Loucy (cell line): ENCODE measurements around the gene MTMR3.

ENCODE experiments used
- H2AFZ ChIP-seq: fragments of 200-600 bp; sonication (generic); 2 replicates; pipeline ENCODE4 v1.6.0; 2016; ENCODE audit warnings: antibody characterized with exemption, mild to moderate bottlenecking, low read length, moderate library complexity
- H3F3A ChIP-seq: fragments of 200-600 bp; 2 replicates; pipeline ENCODE4 v1.6.0; 2016; ENCODE audit warnings: antibody characterized with exemption, low read depth, mild to moderate bottlenecking
- H3K27me3 ChIP-seq: fragments of 200-600 bp; sonication (generic); 2 replicates; pipeline ENCODE4 v1.6.1; 2014; ENCODE audit warnings: low read length, mild to moderate bottlenecking; ENCODE audit not compliant: insufficient read depth, poor library complexity, severe bottlenecking
- H3K36me3 ChIP-seq: fragments of 200-600 bp; sonication (generic); 2 replicates; pipeline ENCODE4 v1.6.1; 2016; ENCODE audit warnings: low read length; ENCODE audit not compliant: insufficient read depth
- H3K4me1 ChIP-seq: fragments of 200-600 bp; sonication (generic); 2 replicates; pipeline ENCODE4 v1.5.1; 2014; ENCODE audit warnings: low read length, mild to moderate bottlenecking; ENCODE audit not compliant: insufficient read depth, poor library complexity, severe bottlenecking
- H3K4me2 ChIP-seq: fragments of 200-600 bp; sonication (generic); 2 replicates; pipeline ENCODE4 v1.6.0; 2014; ENCODE audit warnings: antibody characterized with exemption, low read length, low read depth, mild to moderate bottlenecking; ENCODE audit not compliant: poor library complexity, severe bottlenecking
- H3K4me3 ChIP-seq: fragments of 200-600 bp; sonication (generic); 2 replicates; pipeline ENCODE4 v1.5.1; 2014; ENCODE audit warnings: low read length, mild to moderate bottlenecking, mixed read lengths; ENCODE audit not compliant: poor library complexity, severe bottlenecking
- H3K79me2 ChIP-seq: fragments of 200-600 bp; sonication (generic); 2 replicates; pipeline ENCODE4 v1.6.1; 2014; ENCODE audit warnings: low read length; ENCODE audit not compliant: insufficient read depth
- H3K9ac ChIP-seq: fragments of 200-600 bp; sonication (generic); 2 replicates; pipeline ENCODE4 v1.6.0; 2014; ENCODE audit warnings: mild to moderate bottlenecking, low read depth, low read length, moderate library complexity; ENCODE audit not compliant: poor library complexity, severe bottlenecking
- H3K9me2 ChIP-seq: fragments of 200-600 bp; sonication (generic); replicated peaks from 2 replicates; pipeline ENCODE4 v1.6.1; 2016; ENCODE audit warnings: low read depth, low read length, mixed read lengths
- H3K9me3 ChIP-seq: fragments of 200-600 bp; sonication (generic); 2 replicates; pipeline ENCODE4 v1.6.1; 2014; ENCODE audit warnings: mild to moderate bottlenecking, antibody characterized with exemption, low read length, low read depth; ENCODE audit not compliant: insufficient read depth
- H4K20me1 ChIP-seq: fragments of 200-600 bp; sonication (generic); 2 replicates; pipeline ENCODE4 v1.6.0; 2014; ENCODE audit warnings: antibody characterized with exemption, low read length, mild to moderate bottlenecking; ENCODE audit not compliant: insufficient read depth, poor library complexity, severe bottlenecking
- EZH2phosphoT487 ChIP-seq: fragments of 200-600 bp; IDR thresholded peaks from 2 replicates; pipeline ENCODE4 v1.6.1; 2018; ENCODE audit warnings: antibody characterized with exemption, mild to moderate bottlenecking, moderate library complexity, borderline replicate concordance
- TF ChIP-seq, protein P1 (sequence below): fragments of 200-600 bp; sonication (generic); conservative IDR thresholded peaks from 2 replicates; pipeline ENCODE4 v1.5.1; 2014; ENCODE audit warnings: mild to moderate bottlenecking, antibody characterized with exemption, low read length

MTMR3 gene

DNA sequence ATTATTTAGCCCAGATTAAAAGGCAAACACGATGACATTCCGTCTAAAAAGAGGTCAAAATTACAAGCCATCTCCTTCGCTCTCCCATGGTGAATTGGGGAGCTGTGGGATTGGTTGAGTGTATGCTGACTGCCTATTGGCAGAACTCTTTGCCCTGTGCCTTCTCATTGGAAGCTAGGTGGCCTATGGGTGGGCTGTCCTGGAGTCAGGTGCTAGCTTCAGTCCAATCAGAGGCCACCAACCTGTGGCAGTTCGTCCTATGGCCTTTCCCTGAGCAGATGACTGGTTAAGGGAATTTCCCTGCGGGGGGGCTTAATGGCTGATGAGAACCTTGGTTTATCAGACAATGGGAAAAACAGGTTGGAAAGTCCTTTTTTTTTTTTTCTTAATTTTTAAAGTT lies 3.2 kb upstream of the MTMR3 start:
- Histone ChIP-seq H2AFZ (no peak overlapping the region), H3K4me1 (peaks cover 7% of the 10 kb centered on the region), H3K79me2 (peaks cover 15% of the 10 kb centered on the region), H3K36me3 (no peaks in the 10 kb centered on the region), H4K20me1 (peaks cover 16% of the 10 kb centered on the region), H3K9me2 (no peaks in the 10 kb centered on the region), H3K9ac (no peak overlapping the region), H3F3A (no peaks in the 10 kb centered on the region), H3K9me3 (no peaks in the 10 kb centered on the region), H3K4me3 (no peak overlapping the region), H3K27me3 (no peaks in the 10 kb centered on the region), H3K4me2 (no peak overlapping the region)
- TF ChIP-seq EZH2phosphoT487, result no peak

DNA sequence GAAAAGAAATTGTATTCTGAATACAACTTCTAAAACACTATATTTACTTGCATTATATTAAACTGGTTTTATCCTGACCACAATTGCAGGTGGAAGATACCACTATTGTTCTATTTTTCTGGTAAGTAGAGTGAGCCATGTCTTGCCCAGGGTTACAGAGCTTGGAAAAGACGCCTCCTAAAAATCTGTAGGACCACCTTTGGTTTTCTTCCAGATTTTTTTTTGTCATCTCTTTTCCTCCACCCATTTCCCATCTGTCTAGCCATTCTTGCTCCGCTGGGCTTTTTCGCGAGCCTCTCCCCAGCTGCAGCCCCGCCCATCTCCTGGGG lies 294 bp upstream of the MTMR3 start:
- H3K79me2 ChIP-seq, result peaks cover 43% of the 10 kb centered on the region
- peak overlapping the region; percentile 58; the same call in 1 of the 2 replicates for H2AFZ ChIP-seq
- peaks cover 35% of the 10 kb centered on the region for H3K4me1 ChIP-seq
- no peak overlapping the region for H3K9ac ChIP-seq
- no peaks in the 10 kb centered on the region for H3K36me3 ChIP-seq
- H3K9me2 ChIP-seq, result no peaks in the 10 kb centered on the region
- H3F3A ChIP-seq, result no peaks in the 10 kb centered on the region
- TF ChIP-seq, protein P1, sequence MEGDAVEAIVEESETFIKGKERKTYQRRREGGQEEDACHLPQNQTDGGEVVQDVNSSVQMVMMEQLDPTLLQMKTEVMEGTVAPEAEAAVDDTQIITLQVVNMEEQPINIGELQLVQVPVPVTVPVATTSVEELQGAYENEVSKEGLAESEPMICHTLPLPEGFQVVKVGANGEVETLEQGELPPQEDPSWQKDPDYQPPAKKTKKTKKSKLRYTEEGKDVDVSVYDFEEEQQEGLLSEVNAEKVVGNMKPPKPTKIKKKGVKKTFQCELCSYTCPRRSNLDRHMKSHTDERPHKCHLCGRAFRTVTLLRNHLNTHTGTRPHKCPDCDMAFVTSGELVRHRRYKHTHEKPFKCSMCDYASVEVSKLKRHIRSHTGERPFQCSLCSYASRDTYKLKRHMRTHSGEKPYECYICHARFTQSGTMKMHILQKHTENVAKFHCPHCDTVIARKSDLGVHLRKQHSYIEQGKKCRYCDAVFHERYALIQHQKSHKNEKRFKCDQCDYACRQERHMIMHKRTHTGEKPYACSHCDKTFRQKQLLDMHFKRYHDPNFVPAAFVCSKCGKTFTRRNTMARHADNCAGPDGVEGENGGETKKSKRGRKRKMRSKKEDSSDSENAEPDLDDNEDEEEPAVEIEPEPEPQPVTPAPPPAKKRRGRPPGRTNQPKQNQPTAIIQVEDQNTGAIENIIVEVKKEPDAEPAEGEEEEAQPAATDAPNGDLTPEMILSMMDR, result no peak
- peaks cover 45% of the 10 kb centered on the region for H4K20me1 ChIP-seq
- no peaks in the 10 kb centered on the region for H3K27me3 ChIP-seq
- H3K4me2 ChIP-seq, result peak overlapping the region; percentile 54
- H3K4me3 ChIP-seq, result peak overlapping the region; percentile 96
- H3K9me3 ChIP-seq, result no peaks in the 10 kb centered on the region

DNA sequence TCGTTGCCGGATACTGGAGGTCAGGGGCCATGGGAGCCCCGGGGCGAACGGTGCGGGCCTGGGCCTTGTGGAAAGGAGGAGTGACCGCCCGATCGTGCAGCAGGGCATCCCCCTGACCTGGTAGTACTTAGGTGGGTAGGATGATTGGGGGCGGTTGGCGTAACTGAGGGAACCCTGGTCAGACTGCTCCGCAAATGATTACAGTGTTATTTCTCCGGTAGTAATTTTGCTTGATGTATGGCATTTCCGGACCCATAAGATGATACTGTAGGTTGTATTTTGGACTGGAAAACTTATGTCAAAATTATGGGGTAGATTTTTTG lies 762 bp downstream of the MTMR3 start:
- peaks cover 53% of the 10 kb centered on the region for H3K79me2 ChIP-seq
- H3F3A ChIP-seq, result no peaks in the 10 kb centered on the region
- peak overlapping the region; percentile 96 for H3K4me3 ChIP-seq
- TF ChIP-seq, protein P1, result no peak
- no peak for TF ChIP-seq EZH2phosphoT487
- no peaks in the 10 kb centered on the region for H3K9me3 ChIP-seq
- H3K9me2 ChIP-seq, result no peaks in the 10 kb centered on the region
- no peaks in the 10 kb centered on the region for H3K36me3 ChIP-seq
- peaks cover 37% of the 10 kb centered on the region for H3K4me1 ChIP-seq
- H2AFZ ChIP-seq, result peak overlapping the region; percentile 70
- peaks cover 55% of the 10 kb centered on the region for H4K20me1 ChIP-seq
- peak overlapping the region; percentile 93 for H3K4me2 ChIP-seq
- no peaks in the 10 kb centered on the region for H3K27me3 ChIP-seq
- peak overlapping the region; percentile 82 for H3K9ac ChIP-seq

DNA sequence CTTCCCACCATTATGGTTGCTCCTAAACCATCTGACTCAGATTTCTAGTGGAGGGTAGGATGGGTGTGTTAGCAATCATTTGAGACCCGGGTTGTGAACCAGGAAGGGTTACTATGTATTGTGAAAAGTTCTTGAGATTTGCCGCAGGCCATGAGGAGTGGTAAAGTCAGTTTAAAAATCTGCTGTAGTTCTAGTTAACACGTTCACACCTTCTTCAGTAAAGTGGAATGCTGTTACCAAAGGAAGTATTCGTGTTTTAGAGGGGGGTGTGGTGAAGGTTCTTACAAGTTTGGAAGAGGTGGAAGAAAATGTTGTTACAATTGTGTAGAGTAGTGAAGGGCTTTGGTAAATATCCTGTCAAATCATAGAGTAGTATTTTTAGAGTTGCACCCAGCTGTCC lies 2.6 kb downstream of the MTMR3 start:
- Histone ChIP-seq H3K4me2 (peak overlapping the region; percentile 93), H4K20me1 (peaks cover 59% of the 10 kb centered on the region), H2AFZ (no peak overlapping the region), H3F3A (no peaks in the 10 kb centered on the region), H3K4me1 (peaks cover 37% of the 10 kb centered on the region), H3K27me3 (no peaks in the 10 kb centered on the region), H3K9ac (peak overlapping the region; percentile 82), H3K36me3 (no peaks in the 10 kb centered on the region), H3K4me3 (peak overlapping the region; percentile 96), H3K9me3 (no peaks in the 10 kb centered on the region), H3K79me2 (peaks cover 71% of the 10 kb centered on the region), H3K9me2 (no peaks in the 10 kb centered on the region)
- TF ChIP-seq, protein P1, result no peak
- TF ChIP-seq EZH2phosphoT487, result no peak
